ENCODE results near the gene SEPTIN6.
A peak's percentile ranks its signal among the peaks of the same experiment; 100 is the strongest.
"Not testable (repeated sequence)": the region's sequence is repeated elsewhere in the genome, so short reads cannot be mapped to it uniquely, and the experiment has no call there.

The SEPTIN6 gene

GRCh38 chrX:119690921-119691716 lies 1.8 kb downstream of the SEPTIN6 start:
- H3K9me3 ChIP-seq (ENCODE audit: control insufficient read depth, insufficient read depth, low read length), result peaks cover 19% of the 10 kb centered on the region
- H3K4me1 ChIP-seq (ENCODE audit: control insufficient read depth, insufficient read depth, low read length), result peaks cover 14% of the 10 kb centered on the region
- H3K4me3 ChIP-seq (ENCODE audit: low read depth, low read length), result peak overlapping the region; percentile 65
- peaks cover 17% of the 10 kb centered on the region for H3K27me3 ChIP-seq (ENCODE audit: control insufficient read depth, insufficient read depth, low read length)
- no peak overlapping the region for H3K27ac ChIP-seq (ENCODE audit: low read depth, low read length)
- H3K9ac ChIP-seq (ENCODE audit: low read depth, low read length), result no peak overlapping the region
- no peaks in the 10 kb centered on the region for H3K36me3 ChIP-seq (ENCODE audit: control insufficient read depth, insufficient read depth, low read length)

GRCh38 chrX:119688911-119689321 lies 4.1 kb downstream of the SEPTIN6 start:
- Histone ChIP-seq H3K4me1 (ENCODE audit: control insufficient read depth, insufficient read depth, low read length) (peaks cover 7% of the 10 kb centered on the region; the same call in 1 of the 2 replicates), H3K27ac (ENCODE audit: low read depth, low read length) (no peak overlapping the region), H3K9me3 (ENCODE audit: control insufficient read depth, insufficient read depth, low read length) (peaks cover 27% of the 10 kb centered on the region), H3K27me3 (ENCODE audit: control insufficient read depth, insufficient read depth, low read length) (0 out of 2 replicates have a peak, but pooled peaks cover 3% of the 10 kb centered on the region), H3K9ac (ENCODE audit: low read depth, low read length) (no peak overlapping the region), H3K4me3 (ENCODE audit: low read depth, low read length) (no peak overlapping the region), H3K36me3 (ENCODE audit: control insufficient read depth, insufficient read depth, low read length) (no peaks in the 10 kb centered on the region)

GRCh38 chrX:119687661-119688413 lies 5.1 kb downstream of the SEPTIN6 start:
- Histone ChIP-seq H3K36me3 (ENCODE audit: control insufficient read depth, insufficient read depth, low read length) (no peaks in the 10 kb centered on the region), H3K4me1 (ENCODE audit: control insufficient read depth, insufficient read depth, low read length) (peaks cover 7% of the 10 kb centered on the region; the same call in 1 of the 2 replicates), H3K27me3 (ENCODE audit: control insufficient read depth, insufficient read depth, low read length) (no peaks in the 10 kb centered on the region), H3K9me3 (ENCODE audit: control insufficient read depth, insufficient read depth, low read length) (peaks cover 27% of the 10 kb centered on the region), H3K4me3 (ENCODE audit: low read depth, low read length) (no peak overlapping the region), H3K9ac (ENCODE audit: low read depth, low read length) (no peak overlapping the region), H3K27ac (ENCODE audit: low read depth, low read length) (no peak overlapping the region)

GRCh38 chrX:119686087-119686691 lies 6.8 kb downstream of the SEPTIN6 start:
- H3K4me1 ChIP-seq (ENCODE audit: control insufficient read depth, insufficient read depth, low read length), result peaks cover 6% of the 10 kb centered on the region; the same call in 1 of the 2 replicates
- no peaks in the 10 kb centered on the region for H3K36me3 ChIP-seq (ENCODE audit: control insufficient read depth, insufficient read depth, low read length)
- no peak overlapping the region for H3K27ac ChIP-seq (ENCODE audit: low read depth, low read length)
- H3K9ac ChIP-seq (ENCODE audit: low read depth, low read length), result no peak overlapping the region
- H3K9me3 ChIP-seq (ENCODE audit: control insufficient read depth, insufficient read depth, low read length), result peaks cover 26% of the 10 kb centered on the region
- no peak overlapping the region for H3K4me3 ChIP-seq (ENCODE audit: low read depth, low read length)
- H3K27me3 ChIP-seq (ENCODE audit: control insufficient read depth, insufficient read depth, low read length), result no peaks in the 10 kb centered on the region

- Histone ChIP-seq H3K4me1 (ENCODE audit: control insufficient read depth, insufficient read depth, low read length) (no peaks in the 10 kb centered on the region), H3K36me3 (ENCODE audit: control insufficient read depth, insufficient read depth, low read length) (no peaks in the 10 kb centered on the region), H3K27ac (ENCODE audit: low read depth, low read length) (no peak overlapping the region), H3K9ac (ENCODE audit: low read depth, low read length) (no peak overlapping the region), H3K4me3 (ENCODE audit: low read depth, low read length) (no peak overlapping the region), H3K27me3 (ENCODE audit: control insufficient read depth, insufficient read depth, low read length) (no peaks in the 10 kb centered on the region), H3K9me3 (ENCODE audit: control insufficient read depth, insufficient read depth, low read length) (peaks cover 23% of the 10 kb centered on the region)
Observed at GRCh38 chrX:119685225-119686066, 7.5 kb downstream of the SEPTIN6 start.

GRCh38 chrX:119684916-119685224 lies 8.1 kb downstream of the SEPTIN6 start:
- H3K27me3 ChIP-seq (ENCODE audit: control insufficient read depth, insufficient read depth, low read length), result no peaks in the 10 kb centered on the region
- H3K4me3 ChIP-seq (ENCODE audit: low read depth, low read length), result no peak overlapping the region
- no peak overlapping the region for H3K9ac ChIP-seq (ENCODE audit: low read depth, low read length)
- H3K27ac ChIP-seq (ENCODE audit: low read depth, low read length), result no peak overlapping the region
- H3K4me1 ChIP-seq (ENCODE audit: control insufficient read depth, insufficient read depth, low read length), result no peaks in the 10 kb centered on the region
- no peaks in the 10 kb centered on the region for H3K36me3 ChIP-seq (ENCODE audit: control insufficient read depth, insufficient read depth, low read length)
- H3K9me3 ChIP-seq (ENCODE audit: control insufficient read depth, insufficient read depth, low read length), result peaks cover 23% of the 10 kb centered on the region

GRCh38 chrX:119684312-119684711 lies 8.7 kb downstream of the SEPTIN6 start:
- not testable (repeated sequence) for H3K4me3 ChIP-seq (ENCODE audit: low read depth, low read length); H3K4me1 ChIP-seq (ENCODE audit: control insufficient read depth, insufficient read depth, low read length); H3K36me3 ChIP-seq (ENCODE audit: control insufficient read depth, insufficient read depth, low read length); H3K27ac ChIP-seq (ENCODE audit: low read depth, low read length); H3K27me3 ChIP-seq (ENCODE audit: control insufficient read depth, insufficient read depth, low read length); H3K9ac ChIP-seq (ENCODE audit: low read depth, low read length)
- peaks cover 23% of the 10 kb centered on the region for H3K9me3 ChIP-seq (ENCODE audit: control insufficient read depth, insufficient read depth, low read length)

GRCh38 chrX:119682019-119682989 lies 10.7 kb downstream of the SEPTIN6 start:
- H3K4me3 ChIP-seq (ENCODE audit: low read depth, low read length), result no peak overlapping the region
- no peaks in the 10 kb centered on the region for H3K27me3 ChIP-seq (ENCODE audit: control insufficient read depth, insufficient read depth, low read length)
- H3K36me3 ChIP-seq (ENCODE audit: control insufficient read depth, insufficient read depth, low read length), result no peaks in the 10 kb centered on the region
- H3K9ac ChIP-seq (ENCODE audit: low read depth, low read length), result no peak overlapping the region
- no peaks in the 10 kb centered on the region for H3K4me1 ChIP-seq (ENCODE audit: control insufficient read depth, insufficient read depth, low read length)
- H3K9me3 ChIP-seq (ENCODE audit: control insufficient read depth, insufficient read depth, low read length), result peaks cover 17% of the 10 kb centered on the region
- H3K27ac ChIP-seq (ENCODE audit: low read depth, low read length), result no peak overlapping the region

- peaks cover 32% of the 10 kb centered on the region for H3K9me3 ChIP-seq (ENCODE audit: control insufficient read depth, insufficient read depth, low read length)
- H3K4me3 ChIP-seq (ENCODE audit: low read depth, low read length), result no peak overlapping the region
- no peak overlapping the region for H3K9ac ChIP-seq (ENCODE audit: low read depth, low read length)
- 0 out of 2 replicates have a peak, but pooled peaks cover 5% of the 10 kb centered on the region for H3K36me3 ChIP-seq (ENCODE audit: control insufficient read depth, insufficient read depth, low read length)
- H3K27ac ChIP-seq (ENCODE audit: low read depth, low read length), result no peak overlapping the region
- no peaks in the 10 kb centered on the region for H3K27me3 ChIP-seq (ENCODE audit: control insufficient read depth, insufficient read depth, low read length)
- no peaks in the 10 kb centered on the region for H3K4me1 ChIP-seq (ENCODE audit: control insufficient read depth, insufficient read depth, low read length)
Observed at GRCh38 chrX:119677654-119677981, 15.3 kb downstream of the SEPTIN6 start.
